Activated CD4-positive, CD25-positive, alpha-beta regulatory T cell treated with anti-CD3 and anti-CD28 coated beads, Interleukin-2, amount 50 U/mL, for 72 hours (primary cell): ENCODE measurements around the gene PIGC.

Experiments
- DNase-seq: peaks from one replicate; pipeline ENCODE4 v3.0.0; 2021

PIGC gene

DNA sequence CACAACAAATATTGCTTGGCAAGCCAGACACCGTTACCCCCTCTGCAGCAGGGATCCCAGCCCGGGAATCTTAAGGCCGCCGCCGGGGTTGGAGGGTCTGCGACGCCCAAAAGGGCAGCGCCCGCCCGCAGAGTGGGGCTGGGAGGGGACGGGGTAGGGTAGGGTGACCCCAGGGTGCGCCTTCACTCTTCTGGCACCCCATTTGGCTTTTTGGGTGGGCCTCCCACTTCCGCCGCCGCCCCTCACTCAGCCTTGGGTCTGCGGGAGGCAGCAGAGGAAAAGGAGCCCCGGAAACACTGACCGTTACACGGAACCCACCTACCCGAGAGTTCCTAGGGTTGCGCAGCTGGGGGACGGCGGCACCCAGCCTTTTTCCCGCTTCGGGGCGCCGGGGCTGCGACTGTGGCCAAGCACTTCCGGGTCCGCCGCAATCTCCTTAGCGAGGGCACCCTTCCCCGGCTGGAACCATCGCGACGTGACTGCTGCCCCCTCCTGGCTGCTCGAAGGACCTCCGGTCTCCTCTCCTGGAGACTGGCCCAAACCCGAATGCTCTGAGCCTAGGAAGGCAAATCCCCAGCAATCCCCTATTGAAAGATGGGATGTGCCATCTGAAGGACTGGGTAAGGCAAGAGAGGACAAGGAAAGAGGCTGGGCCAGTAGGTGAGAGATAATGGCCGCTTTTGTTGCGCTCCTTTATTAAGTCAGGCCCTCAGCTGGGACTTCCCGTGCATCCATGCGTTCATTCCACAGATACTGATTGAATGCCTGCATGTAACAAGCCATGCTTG, at the start of gene PIGC:
TSS of gene PIGC (minus strand) at position 404 of the 788 bp plus-strand sequence. CDS start 1,447 bp downstream, outside the sequence.
- DNase-seq: peak; percentile 92

DNA sequence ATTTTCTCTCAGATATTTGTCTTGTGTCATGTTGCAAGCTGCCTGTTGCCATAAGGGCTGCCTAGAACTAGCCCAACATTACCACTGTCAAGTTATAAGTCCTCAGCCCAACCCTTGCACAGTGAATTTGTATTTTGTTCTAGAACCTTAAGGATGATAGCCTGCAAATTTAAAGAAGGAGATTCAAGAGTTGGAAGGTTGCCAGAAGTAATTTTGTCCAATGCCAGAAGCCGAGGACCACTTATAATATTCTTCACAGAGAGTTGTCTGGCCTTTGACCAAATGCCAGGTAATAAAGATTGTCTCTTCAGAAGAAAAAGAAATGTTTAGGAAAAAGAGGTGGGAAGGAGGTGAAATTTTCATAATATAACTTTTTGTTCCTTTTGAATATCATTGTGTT, 48.6 kb upstream of the PIGC start:
- no peak for DNase-seq

DNA sequence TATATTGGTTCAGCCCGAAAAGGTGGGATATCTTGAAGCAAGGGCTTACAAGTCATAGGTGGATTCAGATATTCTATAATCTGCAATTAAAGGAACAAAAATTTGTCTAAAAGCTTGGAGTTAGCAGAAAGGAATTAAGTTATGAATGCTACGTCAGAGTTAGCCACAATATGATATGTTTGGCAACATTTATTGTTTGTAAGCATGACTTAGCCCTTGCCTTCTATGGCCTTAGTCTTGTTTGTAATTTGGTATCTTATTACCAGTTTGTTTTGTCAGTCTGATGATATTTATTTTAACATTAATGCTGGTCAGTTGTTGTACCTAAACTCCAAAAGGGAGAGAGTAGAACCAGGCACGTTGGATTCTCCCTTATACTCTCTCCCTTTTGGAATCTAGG, 46.0 kb upstream of the PIGC start:
- no peak for DNase-seq

DNA sequence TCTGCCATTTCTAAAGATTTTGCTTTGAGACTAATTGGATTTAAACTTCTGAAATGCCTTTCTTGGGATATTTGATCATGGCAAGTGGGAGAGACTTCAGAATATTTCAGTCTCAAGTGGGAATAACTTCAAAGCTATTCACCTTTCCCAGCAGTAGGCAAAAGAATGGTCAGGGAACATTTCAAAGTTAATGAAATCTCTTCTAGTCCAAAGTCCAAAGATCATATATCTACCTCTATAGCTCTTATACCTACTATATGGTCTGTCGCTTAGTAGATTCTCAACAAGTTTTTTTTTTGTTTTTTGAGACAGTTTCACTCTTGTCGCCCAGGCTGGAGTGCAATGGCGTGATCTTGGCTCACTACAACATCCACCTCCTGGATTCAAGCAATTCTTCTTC, 44.5 kb upstream of the PIGC start:
- DNase-seq: no peak

DNA sequence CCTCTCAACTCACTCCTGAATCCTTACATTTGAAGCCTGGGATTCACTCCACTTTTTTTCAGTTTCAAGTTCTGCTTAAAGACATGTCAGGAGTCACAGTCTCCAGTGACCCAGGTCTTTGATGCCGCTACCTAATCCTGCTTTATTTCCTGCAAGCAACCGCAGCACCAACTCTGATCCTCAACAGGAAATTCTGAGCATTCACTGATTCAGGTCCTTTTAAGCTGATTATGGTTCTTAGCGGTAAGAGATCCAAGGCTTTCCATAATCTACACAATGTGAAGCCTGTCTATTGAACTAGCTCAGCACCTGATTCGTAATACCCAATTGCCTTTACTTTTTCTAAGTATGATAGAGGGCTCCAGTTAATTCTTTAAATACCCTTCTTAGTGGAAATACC, 43.7 kb upstream of the PIGC start:
- no peak for DNase-seq

DNA sequence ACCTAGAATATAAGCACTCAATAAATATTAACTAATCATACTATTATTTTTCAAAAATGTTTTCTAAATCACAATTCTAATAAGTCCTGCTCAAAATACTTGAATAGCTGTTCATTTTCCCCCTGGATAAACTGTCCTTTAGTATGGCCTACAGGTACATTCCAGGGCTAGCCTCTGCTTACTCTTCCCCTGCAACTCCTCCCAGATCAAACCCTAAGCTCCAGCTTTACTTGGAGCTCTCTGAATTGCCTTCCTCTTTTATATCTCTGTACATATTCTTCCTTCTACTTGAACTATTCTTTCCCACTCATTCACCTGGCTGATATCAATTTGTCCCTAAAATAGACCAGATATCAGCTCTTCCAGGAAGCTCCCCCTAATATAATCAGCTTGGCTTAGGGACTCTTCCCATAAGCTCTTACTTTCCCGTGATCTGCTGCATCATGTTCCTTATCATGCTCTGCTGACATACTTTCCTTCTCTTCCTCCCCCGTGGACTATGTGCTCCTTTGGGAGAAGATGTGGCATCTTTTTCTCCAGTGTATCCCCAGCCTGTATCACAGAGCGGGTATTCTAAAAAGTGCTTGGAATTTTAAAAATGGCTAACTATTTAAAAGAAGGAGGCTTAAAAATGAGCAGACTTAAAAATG, 43.1 kb upstream of the PIGC start:
- no peak for DNase-seq

DNA sequence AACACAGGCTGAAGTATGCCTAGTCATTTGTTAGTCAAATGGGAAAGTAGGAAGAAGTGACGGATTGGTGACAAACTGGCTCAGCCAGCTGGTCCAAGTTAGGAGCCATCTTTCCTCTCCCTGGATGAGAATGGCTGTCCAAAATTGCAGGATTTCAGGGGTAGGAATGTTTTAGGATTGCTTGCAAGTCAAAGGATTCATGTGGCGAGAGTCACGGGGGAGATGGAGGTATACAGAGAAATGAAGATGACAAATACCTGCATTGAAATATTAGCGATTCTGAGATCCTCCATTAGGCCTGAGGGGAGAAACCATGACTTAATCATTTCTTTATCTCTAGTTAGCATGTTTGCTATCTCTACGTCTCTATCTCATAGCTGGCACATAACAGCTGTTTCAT, 41.8 kb upstream of the PIGC start:
- no peak for DNase-seq

DNA sequence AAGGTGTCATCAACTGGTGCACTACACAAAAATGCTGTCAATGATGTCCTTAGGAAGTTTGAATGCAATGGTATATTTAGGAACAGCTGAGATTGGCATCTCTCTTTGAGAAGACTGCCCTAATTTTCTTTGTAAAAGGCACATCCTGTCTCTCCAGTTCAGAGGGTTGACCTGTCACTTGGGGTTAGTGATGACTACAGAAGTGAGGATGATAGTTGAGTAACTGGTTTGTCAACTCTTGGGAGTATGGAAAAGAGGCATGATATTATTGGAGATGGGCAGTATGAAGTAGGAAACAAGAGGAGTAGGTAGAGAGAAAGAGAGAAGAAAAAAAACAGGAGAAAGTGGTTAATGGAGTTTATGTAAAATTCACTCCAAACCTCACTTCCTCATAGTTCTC, 40.4 kb upstream of the PIGC start:
- DNase-seq: no peak

DNA sequence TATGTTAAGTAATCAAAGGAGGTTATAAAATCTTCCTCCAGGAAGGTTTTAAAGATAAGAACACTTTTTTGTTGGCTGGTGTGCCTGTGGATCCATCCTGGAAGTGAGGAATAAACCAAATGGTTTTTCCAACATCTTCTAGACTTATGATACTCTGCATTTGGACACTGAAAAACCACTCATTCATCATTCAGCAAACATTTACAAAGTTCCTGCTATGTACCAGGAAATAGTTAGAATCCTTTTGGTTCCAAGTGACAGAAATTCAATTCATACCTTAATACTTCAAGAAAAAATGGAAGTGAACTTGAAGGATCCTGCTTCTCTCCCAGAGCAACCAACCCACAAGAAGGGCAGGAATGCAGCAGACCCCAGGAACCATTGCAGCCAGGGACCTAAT, 39.6 kb upstream of the PIGC start:
- DNase-seq: no peak

DNA sequence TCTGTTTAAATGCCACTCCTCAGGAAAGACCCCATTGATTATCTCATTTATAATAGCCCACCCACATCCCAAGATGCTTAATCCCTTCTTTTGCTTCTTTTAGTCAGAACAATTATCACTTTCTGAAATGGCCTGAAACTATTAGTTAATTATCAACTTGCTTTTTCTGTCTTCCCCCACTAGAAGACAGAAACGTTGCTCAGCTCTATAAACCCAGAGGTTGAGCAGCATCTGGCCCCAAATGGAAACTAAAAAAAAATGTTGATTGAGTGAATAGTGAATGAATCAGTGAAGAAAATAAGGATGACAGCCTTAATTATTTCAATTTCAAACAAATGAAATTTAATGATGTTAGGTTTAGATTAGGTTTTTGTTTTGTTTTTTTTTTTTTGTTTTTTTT, 38.2 kb upstream of the PIGC start:
- DNase-seq: no peak

DNA sequence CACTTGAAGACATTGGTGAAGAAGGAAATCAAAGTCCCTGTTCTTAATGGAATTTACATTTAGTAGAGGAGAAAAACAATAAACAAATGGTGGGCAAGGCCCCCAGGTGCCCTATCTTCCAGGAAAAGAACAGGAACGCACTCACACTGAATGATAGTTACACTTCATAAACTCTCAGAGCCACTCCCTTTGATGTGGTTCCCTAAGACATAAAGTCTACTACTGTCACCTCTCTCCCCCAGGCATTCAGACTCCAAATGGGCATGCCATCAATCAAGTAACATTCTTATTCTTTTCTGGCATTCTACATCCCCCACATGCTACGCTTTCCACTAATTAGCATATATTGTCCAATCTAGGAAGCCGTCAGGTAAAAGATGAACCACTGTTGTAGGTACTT, 36.6 kb upstream of the PIGC start:
- no peak for DNase-seq

DNA sequence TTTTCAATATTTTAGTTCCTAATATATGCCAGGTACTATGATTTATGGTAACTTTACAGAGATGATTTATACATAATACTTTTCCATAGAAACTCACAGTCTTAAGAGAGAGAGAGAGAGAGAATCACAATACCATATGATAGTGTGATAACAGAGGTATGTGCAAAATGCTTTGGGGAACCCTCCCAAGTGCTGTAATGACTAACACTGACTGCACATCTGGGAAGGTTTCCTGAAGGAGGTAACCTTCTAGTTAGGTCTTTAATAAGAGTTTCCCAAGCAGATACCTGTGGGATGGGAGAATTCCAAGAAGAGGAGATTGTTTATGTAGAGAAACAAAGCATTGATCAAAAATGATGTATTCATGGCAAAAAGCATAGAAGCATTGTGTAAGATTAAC, 34.6 kb upstream of the PIGC start:
- DNase-seq: no peak

DNA sequence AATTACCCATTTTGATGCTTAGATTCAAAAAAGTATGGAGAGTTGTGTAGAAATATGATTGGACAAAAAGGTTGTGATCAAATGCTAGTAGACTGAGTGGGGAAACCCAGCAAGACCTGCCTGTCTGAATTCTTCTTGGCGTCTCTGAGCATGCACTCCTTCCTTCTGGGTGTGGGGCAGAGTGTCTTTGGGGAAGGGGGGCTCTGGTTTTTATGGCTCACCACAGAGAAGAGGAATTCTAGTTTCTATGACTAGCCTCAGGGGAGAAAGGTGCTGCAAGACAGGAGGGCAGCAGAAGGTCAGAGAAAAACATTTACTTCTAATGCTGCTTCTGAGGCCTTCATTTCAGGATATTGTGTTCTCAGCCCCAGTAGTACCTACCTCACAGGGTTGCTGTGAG, 33.9 kb upstream of the PIGC start:
- no peak for DNase-seq

DNA sequence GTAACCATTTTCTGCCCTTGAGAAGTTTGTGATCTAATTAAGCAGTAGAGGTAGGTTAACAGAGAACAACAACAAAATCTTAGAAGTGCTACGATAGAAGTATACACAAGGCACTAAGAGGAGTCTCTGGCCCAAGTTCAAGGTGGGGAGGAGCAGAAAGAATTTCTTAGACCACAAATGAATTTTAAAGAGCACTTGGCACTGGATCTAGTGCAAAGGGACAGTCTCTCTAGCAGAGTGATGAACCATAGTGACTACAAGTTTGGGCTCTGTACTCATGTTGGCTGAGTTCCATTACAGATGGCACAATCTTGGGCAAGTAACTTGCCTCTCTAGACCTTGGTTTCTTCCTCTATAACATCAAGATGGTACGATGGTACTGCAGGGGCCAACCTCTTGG, 33.3 kb upstream of the PIGC start:
- no peak for DNase-seq

DNA sequence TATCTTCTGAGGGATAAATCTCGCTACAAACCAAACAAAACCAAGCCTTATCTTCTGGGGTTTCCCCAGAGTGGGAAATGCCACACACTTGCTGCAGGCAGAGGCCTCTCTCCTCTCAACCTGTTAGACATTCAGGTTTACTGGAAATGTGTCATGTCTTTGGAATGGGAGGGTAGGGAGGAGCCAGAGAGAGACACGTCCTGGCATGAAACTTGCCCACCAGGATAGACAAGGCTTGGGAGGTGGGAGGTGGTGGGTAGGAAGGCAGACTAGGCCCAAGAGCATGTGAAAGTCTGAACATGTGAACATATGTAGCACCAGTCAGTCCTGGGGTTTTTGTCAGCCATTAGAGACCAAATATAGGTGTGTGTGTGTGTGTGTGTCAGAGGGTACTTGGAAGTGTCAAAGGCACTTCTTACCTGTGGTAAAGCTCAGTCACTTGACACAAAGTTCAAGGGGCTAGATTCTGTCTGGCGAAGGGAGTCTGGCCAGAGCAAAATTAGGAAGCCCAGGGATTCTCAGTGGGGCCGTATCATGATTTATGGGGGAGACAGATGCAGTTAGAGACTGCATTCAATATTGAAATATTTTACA, 32.4 kb upstream of the PIGC start:
- DNase-seq: no peak

DNA sequence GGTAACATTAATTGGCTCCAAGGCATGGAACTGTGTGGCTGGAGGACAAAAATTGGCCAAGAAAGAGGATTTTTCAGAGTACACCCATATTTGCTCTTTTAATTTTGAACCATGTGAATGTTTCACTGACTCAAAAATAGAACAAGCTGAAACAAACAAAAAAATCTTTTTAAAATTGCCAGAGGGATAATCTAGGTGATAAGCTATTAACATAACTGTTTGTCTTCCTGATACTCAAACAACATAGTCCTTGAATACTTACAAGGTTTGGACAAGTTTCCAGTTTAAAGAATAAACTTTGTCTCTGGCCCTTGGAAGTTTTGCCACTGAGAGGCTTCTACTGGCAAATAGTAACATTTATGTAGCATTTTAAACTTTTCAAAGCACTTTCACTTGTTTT, 30.0 kb upstream of the PIGC start:
- DNase-seq: no peak

DNA sequence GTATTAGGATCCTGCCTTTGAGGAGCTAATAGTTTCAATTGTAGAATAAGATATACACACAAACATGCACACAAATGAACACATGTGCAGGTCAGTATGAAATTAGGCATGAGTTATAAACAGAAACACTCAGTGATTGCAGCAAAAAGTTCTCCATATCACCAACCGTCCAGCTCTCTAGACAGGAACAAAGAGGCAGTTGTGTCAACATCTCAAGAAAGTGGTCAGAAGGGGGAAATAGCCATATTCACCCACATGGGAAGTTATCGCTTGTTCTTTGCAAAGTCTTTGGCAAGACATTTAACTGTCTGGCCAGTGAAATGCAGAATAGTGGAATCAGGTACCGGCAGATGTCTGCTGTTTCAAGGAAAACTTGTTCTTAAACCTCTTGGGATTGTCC, 29.4 kb upstream of the PIGC start:
- no peak for DNase-seq

DNA sequence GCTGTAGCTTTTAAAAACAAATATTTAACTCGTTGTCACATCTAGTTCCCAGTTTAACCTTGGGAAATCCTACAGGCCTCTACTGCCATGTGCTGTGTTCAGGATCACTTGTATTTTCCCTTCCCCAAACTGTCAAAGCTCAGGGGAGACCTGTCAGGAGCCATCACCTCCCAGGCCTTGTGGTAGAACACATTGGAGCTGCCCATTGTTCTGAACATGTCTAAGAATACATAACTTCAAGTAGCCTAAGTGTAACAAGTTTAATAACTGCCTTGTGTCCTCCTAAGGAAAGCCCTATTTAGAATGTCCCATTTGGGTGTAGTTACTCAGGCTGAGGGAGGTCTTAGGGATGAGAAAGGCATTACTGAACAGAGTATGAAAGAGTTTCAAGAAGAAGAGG, 28.6 kb upstream of the PIGC start:
- no peak for DNase-seq

DNA sequence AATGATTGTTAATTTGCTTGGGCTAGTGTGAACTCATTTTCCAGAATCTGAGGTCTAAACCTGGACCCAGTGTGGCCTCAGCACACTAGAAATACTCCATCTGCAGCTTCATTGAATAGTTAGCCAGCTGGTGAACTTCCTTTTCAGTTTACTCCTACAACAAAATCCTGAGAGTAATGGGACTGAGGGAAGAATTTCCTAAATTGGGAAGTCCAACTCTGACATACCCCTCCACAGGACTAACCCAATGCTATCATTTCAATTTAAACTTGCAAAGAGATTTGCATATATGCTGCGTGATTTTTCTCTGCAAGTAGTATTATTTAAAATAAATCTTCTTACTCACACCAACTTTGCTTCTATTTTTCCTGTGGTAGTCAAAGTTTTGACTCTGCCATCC, 27.8 kb upstream of the PIGC start:
- no peak for DNase-seq

DNA sequence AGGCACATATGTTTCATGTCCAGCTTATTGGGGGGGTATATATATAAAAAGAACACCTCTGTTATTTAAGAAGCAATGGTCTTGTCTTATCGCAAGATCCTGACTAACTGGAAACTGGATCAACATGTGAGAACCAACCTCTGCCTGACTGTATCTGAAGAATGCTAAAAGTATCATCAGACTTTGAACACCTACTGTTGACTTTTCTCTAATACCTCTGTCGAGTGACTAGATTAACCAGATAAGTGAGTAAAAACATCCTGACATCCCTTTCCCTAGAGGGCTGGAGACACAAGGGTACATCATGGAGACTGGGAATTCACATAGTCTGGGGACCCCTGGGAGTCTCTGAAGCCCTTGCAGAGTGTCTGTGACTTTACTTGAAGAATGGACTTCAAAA, 26.3 kb upstream of the PIGC start:
- no peak for DNase-seq

DNA sequence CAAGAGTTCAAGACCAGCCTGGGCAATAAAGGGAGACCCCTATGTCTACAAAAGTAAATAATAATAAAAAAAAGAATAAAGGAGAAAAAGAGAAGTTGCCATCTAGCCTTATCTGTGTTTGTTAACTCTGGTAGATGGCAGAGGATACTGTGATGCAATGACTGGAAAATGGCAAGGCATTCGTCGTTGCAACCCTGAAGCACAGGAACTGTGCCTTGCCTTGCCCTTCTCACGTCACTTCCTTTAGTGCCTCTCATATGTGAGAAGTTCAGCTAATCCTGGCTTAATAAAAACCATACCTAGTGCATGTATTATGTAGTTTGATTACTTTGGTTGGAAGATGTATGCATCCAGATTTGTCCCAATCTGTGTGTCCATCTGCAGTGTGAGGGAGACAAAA, 25.8 kb upstream of the PIGC start:
- DNase-seq: no peak

DNA sequence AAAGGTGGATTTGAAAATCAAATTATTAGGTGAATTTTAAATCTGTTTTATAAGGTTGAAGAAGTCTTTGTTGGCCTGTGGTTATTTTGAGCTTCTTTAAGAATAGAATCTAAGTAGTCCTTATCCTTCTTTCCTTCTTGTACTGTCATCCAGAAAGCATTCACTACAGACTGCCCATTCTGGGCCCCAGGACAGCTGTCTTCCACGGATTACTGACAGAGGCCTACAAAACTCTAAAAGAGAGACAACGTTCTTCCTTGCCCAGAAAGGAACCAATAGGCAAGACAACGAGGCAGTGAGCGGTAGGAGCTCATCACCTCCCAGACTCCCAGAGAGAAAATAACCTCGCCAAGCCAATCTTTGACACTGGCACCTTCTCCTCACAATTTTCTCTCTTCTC, 24.4 kb upstream of the PIGC start:
- no peak for DNase-seq

DNA sequence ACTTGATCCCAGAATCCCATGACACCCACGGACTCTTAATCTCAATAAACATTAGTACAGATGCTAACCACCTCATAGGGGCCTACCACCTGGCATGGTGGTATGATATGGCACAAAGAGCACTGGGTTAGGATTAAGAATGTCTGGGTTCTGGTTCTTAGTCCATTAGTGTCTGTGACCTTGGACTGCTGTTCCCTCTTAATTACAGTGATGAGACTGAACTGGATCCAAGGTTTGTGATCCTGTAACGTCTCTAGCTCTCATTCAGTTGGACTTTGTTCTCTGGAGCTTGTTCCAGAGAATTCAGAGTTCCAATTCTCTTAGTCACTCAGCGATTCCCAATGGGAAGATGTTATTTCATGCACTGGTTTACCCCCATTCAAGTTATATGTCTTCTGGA, 23.6 kb upstream of the PIGC start:
- no peak for DNase-seq

DNA sequence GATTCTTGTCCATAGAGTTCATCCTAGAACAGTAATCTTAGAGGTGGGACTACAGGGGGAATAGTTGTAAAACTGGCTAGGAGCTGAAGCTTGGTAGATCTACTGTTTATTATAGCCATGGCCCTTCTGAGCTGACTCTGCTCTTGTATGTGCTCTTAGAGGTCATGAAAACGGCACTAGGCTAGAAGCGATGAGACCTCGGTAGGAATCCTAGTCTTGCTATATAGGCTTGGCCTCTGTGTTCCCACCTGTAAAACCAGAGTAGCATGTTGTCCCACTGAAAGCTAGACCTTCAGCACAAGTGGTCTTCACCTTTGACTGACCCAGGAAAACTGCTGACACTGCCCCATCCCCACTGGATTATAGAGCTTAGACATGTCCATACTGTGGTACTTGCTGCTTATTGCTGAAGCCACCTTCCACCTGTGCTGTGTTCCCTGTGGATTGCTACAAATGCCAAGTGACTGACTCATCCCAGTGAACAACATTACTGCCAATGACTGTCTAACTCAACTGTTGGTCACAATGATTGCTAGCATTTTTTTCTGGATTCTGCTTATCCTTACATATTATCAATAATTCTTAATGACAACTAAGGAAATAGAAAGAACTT, 23.0 kb upstream of the PIGC start:
- no peak for DNase-seq
